ENCODE data around the gene SLC29A4.
"Not testable (repeated sequence)": the region's sequence is repeated elsewhere in the genome, so short reads cannot be mapped to it uniquely, and the experiment has no call there.

Gene SLC29A4

GRCh38 chr7:5300366-5300765, 17.6 kb downstream of the SLC29A4 start:
- DNase-seq = no peak

- no peak for DNase-seq
These were observed 19.8 kb downstream of the SLC29A4 start for GRCh38 chr7:5302577-5302976.

GRCh38 chr7:5303061-5303460, 20.3 kb downstream of the SLC29A4 start:
- DNase-seq = no peak

- DNase-seq = no peak
These were observed 21.1 kb downstream of the SLC29A4 start for GRCh38 chr7:5303591-5304505.

GRCh38 chr7:5305050-5305449, 22.3 kb downstream of the SLC29A4 start:
- DNase-seq = not testable (repeated sequence)

GRCh38 chr7:5307221-5308142, 24.7 kb downstream of the SLC29A4 start:
- not testable (repeated sequence) for DNase-seq

GRCh38 chr7:5309146-5309545, 26.4 kb downstream of the SLC29A4 start:
- no peak for DNase-seq

GRCh38 chr7:5310822-5311405, 28.2 kb downstream of the SLC29A4 start:
- no peak for DNase-seq

- DNase-seq = not testable (repeated sequence)
These were observed 29.7 kb downstream of the SLC29A4 start for GRCh38 chr7:5312276-5313070.

GRCh38 chr7:5313076-5313885, 30.5 kb downstream of the SLC29A4 start:
- DNase-seq = not testable (repeated sequence)

GRCh38 chr7:5314864-5315263, 32.1 kb downstream of the SLC29A4 start:
- no peak for DNase-seq

- DNase-seq = no peak
These were observed 33.0 kb downstream of the SLC29A4 start for GRCh38 chr7:5315761-5316160.

GRCh38 chr7:5318613-5319012, 35.9 kb downstream of the SLC29A4 start:
- not testable (repeated sequence) for DNase-seq

GRCh38 chr7:5320391-5320790, 37.6 kb downstream of the SLC29A4 start:
- no peak for DNase-seq

- no peak for DNase-seq
These were observed 38.2 kb downstream of the SLC29A4 start for GRCh38 chr7:5320802-5321396.

GRCh38 chr7:5322621-5323410, 40.1 kb downstream of the SLC29A4 start:
- DNase-seq = no peak

GRCh38 chr7:5323800-5324781, 41.3 kb downstream of the SLC29A4 start:
- DNase-seq = not testable (repeated sequence)

- DNase-seq = no peak
These were observed 42.2 kb downstream of the SLC29A4 start for GRCh38 chr7:5324961-5325360.

- DNase-seq = no peak
These were observed 47.5 kb downstream of the SLC29A4 start for GRCh38 chr7:5330288-5330687.

Data from CD4-positive, alpha-beta T cell treated with Interleukin-4 for 1 hour (primary cell).